Measurements from ENCODE around the gene BCL2L2. TPM values are rescaled to one million over a fixed set of nuclear protein-coding genes. Genes with fewer than 3 reads are reported as not detected.
A peak's percentile ranks its signal among the peaks of the same experiment; 100 is the strongest.

The BCL2L2 gene
- total and polyA plus RNA-seq, 9 of the 15 experiments (the other 6 are each of a cell fraction or from before 2014, with no cell fraction given): 2.6 to 32.5 (median 14.7) TPM

GRCh38 chr14:23294734-23295561 lies 11.7 kb upstream of the BCL2L2 start (continued):
- TF ChIP-seq SP2 (IDR thresholded peaks at IDR 0.05; ENCODE audit: extremely low read depth, low read depth, low read length, poor library complexity, severe bottlenecking) (no peak), KAT8 (IDR thresholded peaks at IDR 0.05; ENCODE audit: low read depth) (no peak), ARID1B (IDR thresholded peaks at IDR 0.05) (peak; percentile 71), ZNF384 (IDR thresholded peaks at IDR 0.05; ENCODE audit: low read depth, low read length) (peak; percentile 100), NCOR1 (IDR thresholded peaks at IDR 0.05) (0 out of 2 replicates have a peak, but pooled peaks have one; percentile 16), BCL6 (CRISPR knock-in tag; IDR thresholded peaks at IDR 0.05) (no peak), LARP7 (IDR thresholded peaks at IDR 0.05) (no peak), AFF1 (IDR thresholded peaks at IDR 0.05; ENCODE audit: low read depth in 1 of 2, partially characterized antibody in 2 of 2) (peak in 1 of 2 experiments; percentile 67), HLTF (IDR thresholded peaks at IDR 0.05) (peak; percentile 74; the same call in 1 of the 2 replicates), ELF2 (CRISPR knock-in tag; IDR thresholded peaks at IDR 0.05) (no peak), SMARCA5 (IDR thresholded peaks at IDR 0.05) (peak; percentile 57), HBP1 (CRISPR knock-in tag; IDR thresholded peaks at IDR 0.05) (peak; percentile 31; the same call in 1 of the 2 replicates), NR4A1 (CRISPR knock-in tag; IDR thresholded peaks at IDR 0.05) (no peak), NR4A1 (tag; IDR thresholded peaks at IDR 0.05) (0 out of 2 replicates have a peak, but pooled peaks have one; percentile 31), LEF1 (IDR thresholded peaks at IDR 0.05) (peak; percentile 86), ARNT (IDR thresholded peaks at IDR 0.05) (peak; percentile 69 to 87; a peak in 3 of 4 replicates), BRD9 (IDR thresholded peaks at IDR 0.05; ENCODE audit: low read depth, partially characterized antibody) (peak; percentile 92), MEIS2 (IDR thresholded peaks at IDR 0.05; ENCODE audit: partially characterized antibody) (peak; percentile 12), PHB2 (IDR thresholded peaks at IDR 0.05; ENCODE audit: low read depth) (0 out of 2 replicates have a peak, but pooled peaks have one; percentile 13)

Data from K562 (cell line).